Cardiac muscle cell (in vitro differentiated cells and primary cell): ENCODE data around the gene MBNL1. TPM values are rescaled to one million over a fixed set of nuclear protein-coding genes. Genes with fewer than 3 reads are reported as not detected.
A peak's percentile ranks its signal among the peaks of the same experiment; 100 is the strongest.

Source experiments
- DNase-seq, 2 donors: peaks; one replicate each; pipeline versions ENCODE4 v3.0.0 to v3.0.0-alpha.2; 2010 to 2017; ENCODE audit warnings: low read depth in 1 of 2, low spot score in 1 of 2
- H3K27ac ChIP-seq: fragments of 200-600 bp; sonication (generic); 2 replicates; pipeline ENCODE4 v1.5.1; 2016
- H3K27me3 ChIP-seq: fragments of 200-600 bp; sonication (generic); 2 replicates; pipeline ENCODE4 v1.6.0; 2016; ENCODE audit warnings: control low read depth
- H3K36me3 ChIP-seq: fragments of 200-600 bp; sonication (generic); 2 replicates; pipeline ENCODE4 v1.5.1; 2016; ENCODE audit warnings: control low read depth
- H3K4me1 ChIP-seq: fragments of 200-600 bp; sonication (generic); 2 replicates; pipeline ENCODE4 v1.8.1; 2017; ENCODE audit warnings: low read depth, mild to moderate bottlenecking, mixed run types
- H3K4me3 ChIP-seq: fragments of 200-600 bp; sonication (generic); 2 replicates; pipeline ENCODE4 v1.5.1; 2016; ENCODE audit warnings: mild to moderate bottlenecking
- H3K9me3 ChIP-seq: fragments of 200-600 bp; sonication (generic); 2 replicates; pipeline ENCODE4 v1.5.1; 2017; ENCODE audit warnings: low read depth, mild to moderate bottlenecking, control low read depth
- CTCF ChIP-seq: IDR thresholded peaks from 2 replicates; pipeline ENCODE4 v1.5.1; 2012; ENCODE audit warnings: low read depth, mild to moderate bottlenecking, low read length
- polyA plus RNA-seq: library from polyadenylated mRNA; unstranded; fragments of >200 nt; fragmentation: Nextera tagmentation; extraction: Ambion mirVana; gene quantifications from 2 replicates; pipeline ENCODE4 v1.2.1, GENCODE V29; 2016
- total RNA-seq: library from RNA; depleted of rRNA; stranded (reverse); fragments of >200 nt; gene quantifications from 2 replicates; pipeline ENCODE4 v1.2.3, GENCODE V29; 2016

The MBNL1 gene
- total and polyA plus RNA-seq, 2 experiments from 2014 or later: 18.1 to 75.1 TPM

DNA sequence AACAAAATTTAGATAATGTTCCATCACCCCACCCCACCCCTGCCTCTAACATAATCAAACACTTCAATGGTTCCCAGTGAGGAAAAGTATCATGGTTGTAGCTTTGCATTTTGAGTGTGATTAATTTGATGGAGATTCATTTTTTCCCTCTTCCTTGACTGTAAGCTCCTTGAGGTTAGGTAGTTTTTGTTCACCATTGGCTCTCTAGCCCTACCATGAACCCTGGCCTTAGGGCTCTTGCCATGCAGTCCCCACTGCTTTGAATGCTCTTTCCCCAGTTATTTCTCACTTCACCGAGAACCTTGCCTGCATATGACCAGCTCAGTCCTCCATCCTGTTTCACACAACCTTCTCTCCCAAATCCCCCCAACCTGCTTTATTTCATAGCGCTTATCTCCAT, 5.0 kb upstream of the MBNL1 start:
- no peak for TF ChIP-seq CTCF
- H3K27me3 ChIP-seq: peaks cover 65% of the 10 kb centered on the region
- DNase-seq: no peak

DNA sequence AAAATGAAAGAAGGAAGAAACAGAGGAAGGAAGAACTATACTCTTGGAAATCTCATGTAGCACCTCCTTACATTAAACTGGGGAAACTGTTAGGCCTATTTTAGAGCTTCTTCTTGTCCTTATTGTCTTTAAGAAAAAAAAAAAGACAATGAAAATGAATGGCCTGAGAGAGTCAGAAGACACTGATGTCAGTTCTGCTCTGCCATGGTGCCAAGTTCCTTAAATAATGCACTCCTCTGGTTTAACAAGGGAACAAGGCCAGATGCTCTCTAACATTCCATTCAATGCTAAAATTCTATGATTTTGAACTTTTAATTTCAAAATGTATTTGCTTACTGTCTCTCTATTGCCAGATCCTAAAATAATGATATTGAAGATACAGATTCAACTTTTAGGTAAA, 4.4 kb upstream of the MBNL1 start:
- no peak for DNase-seq
- H3K4me3 ChIP-seq: no peak overlapping the region
- no peak overlapping the region for H3K27ac ChIP-seq
- TF ChIP-seq CTCF: no peak
- H3K27me3 ChIP-seq: peaks cover 65% of the 10 kb centered on the region
- no peaks in the 10 kb centered on the region for H3K36me3 ChIP-seq
- no peaks in the 10 kb centered on the region for H3K9me3 ChIP-seq
- H3K4me1 ChIP-seq: peaks cover 16% of the 10 kb centered on the region

More for the DNA sequence above, 5.0 kb upstream of the MBNL1 start:
- no peaks in the 10 kb centered on the region for H3K36me3 ChIP-seq
- H3K9me3 ChIP-seq: no peaks in the 10 kb centered on the region
- H3K4me1 ChIP-seq: peaks cover 23% of the 10 kb centered on the region
- no peak overlapping the region for H3K27ac ChIP-seq
- no peak overlapping the region for H3K4me3 ChIP-seq

DNA sequence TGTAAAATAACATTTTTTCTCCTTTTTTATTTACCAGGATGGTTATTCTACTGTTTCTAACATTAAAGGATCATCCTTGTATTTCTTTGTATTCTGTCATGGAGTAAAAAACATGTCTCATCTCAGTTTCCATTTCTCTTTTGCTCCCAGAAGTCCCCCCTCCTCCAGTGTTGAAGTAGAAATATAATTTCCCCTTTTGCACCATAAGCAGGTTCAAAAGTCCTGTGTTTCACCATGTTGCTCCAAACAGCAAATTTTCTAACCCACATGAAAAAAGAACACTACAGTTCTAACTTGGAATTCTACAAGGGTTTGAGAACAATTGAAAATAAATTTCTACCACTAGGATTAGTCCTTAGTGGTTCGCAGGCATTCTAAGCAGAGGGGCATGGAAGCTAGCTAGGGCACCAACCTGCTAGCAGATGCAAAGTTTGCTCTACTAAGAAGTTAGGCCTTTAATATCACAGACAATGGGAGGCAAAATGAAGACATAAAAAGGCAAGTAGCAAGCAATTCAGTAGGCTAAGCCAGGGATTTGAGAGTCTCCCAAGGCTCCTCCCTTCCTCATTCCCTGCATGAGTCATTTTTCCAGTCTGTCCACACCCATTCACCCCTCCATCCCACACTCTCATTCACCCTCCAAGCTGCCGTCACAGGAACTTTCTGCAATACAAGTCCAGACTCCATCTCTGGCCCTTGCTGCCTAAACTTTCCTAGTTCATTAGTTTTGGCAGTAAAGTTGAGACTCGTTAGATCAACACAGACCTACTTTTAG, 2.3 kb upstream of the MBNL1 start:
- Histone ChIP-seq H3K27ac (no peak overlapping the region), H3K4me3 (no peak overlapping the region), H3K27me3 (peaks cover 54% of the 10 kb centered on the region), H3K4me1 (peaks cover 14% of the 10 kb centered on the region), H3K36me3 (no peaks in the 10 kb centered on the region), H3K9me3 (no peaks in the 10 kb centered on the region)
- peak in 1 of 2 donors; percentile 98 for DNase-seq
- peak; percentile 1 for TF ChIP-seq CTCF

GRCh38 chr3:152267831-152268554, 736 bp upstream of the MBNL1 start:
- Histone ChIP-seq H3K27ac (peak overlapping the region; percentile 96), H3K36me3 (no peaks in the 10 kb centered on the region), H3K4me1 (peaks cover 14% of the 10 kb centered on the region), H3K27me3 (peaks cover 41% of the 10 kb centered on the region), H3K4me3 (peak overlapping the region; percentile 79), H3K9me3 (no peaks in the 10 kb centered on the region)
- peak in 1 of 2 donors; percentile 58 for DNase-seq
- TF ChIP-seq CTCF: no peak

GRCh38 chr3:152269056-152269830, 514 bp downstream of the MBNL1 start:
- peak overlapping the region; percentile 96 for H3K27ac ChIP-seq
- peak overlapping the region; percentile 79 for H3K4me3 ChIP-seq
- TF ChIP-seq CTCF: no peak
- DNase-seq: peak; percentile 79 to 93
- H3K36me3 ChIP-seq: no peaks in the 10 kb centered on the region
- peaks cover 14% of the 10 kb centered on the region for H3K4me1 ChIP-seq
- H3K27me3 ChIP-seq: peaks cover 31% of the 10 kb centered on the region
- H3K9me3 ChIP-seq: no peaks in the 10 kb centered on the region
